ENCODE results near the gene NOL8. TPM values are rescaled to one million over a fixed set of nuclear protein-coding genes. Genes with fewer than 3 reads are reported as not detected.

Gene NOL8
- total RNA-seq, 1 donor from 2014 or later, result 12.7 TPM

DNA sequence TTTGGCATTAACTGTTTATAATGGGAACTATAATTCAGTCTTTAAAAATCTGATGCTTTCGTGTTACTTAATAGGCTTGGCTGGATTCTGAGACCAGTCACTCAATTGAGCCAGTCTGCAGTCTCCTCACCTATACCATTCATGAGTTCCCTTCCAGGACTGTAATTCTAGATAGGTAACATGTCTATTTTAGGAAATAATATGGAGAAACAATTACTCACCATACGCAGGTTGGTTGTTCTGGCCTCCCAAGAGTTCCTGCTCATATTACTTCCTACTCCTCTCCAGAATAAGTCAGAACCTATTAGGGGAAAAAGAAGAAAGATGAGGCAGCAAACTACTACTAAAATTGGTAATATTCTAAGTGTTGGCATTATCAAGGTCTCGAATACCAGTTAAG lies 27.1 kb downstream of the NOL8 start:
- DNase-seq, result no peak
- H3K4me1 ChIP-seq, result peaks cover 23% of the 10 kb centered on the region
- H3K9me3 ChIP-seq (replicated peaks), result no peaks in the 10 kb centered on the region
- no peaks in the 10 kb centered on the region for H3K27me3 ChIP-seq (ENCODE audit: low read depth)
- TF ChIP-seq, protein P1, sequence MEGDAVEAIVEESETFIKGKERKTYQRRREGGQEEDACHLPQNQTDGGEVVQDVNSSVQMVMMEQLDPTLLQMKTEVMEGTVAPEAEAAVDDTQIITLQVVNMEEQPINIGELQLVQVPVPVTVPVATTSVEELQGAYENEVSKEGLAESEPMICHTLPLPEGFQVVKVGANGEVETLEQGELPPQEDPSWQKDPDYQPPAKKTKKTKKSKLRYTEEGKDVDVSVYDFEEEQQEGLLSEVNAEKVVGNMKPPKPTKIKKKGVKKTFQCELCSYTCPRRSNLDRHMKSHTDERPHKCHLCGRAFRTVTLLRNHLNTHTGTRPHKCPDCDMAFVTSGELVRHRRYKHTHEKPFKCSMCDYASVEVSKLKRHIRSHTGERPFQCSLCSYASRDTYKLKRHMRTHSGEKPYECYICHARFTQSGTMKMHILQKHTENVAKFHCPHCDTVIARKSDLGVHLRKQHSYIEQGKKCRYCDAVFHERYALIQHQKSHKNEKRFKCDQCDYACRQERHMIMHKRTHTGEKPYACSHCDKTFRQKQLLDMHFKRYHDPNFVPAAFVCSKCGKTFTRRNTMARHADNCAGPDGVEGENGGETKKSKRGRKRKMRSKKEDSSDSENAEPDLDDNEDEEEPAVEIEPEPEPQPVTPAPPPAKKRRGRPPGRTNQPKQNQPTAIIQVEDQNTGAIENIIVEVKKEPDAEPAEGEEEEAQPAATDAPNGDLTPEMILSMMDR (IDR thresholded peaks at IDR 0.05; ENCODE audit: borderline replicate concordance), result no peak
- intact Hi-C loops (cut with micrococcal nuclease), result no loop called here
- H3K36me3 ChIP-seq, result peaks cover 68% of the 10 kb centered on the region
- no peak overlapping the region for H3K4me3 ChIP-seq
- H3K27ac ChIP-seq (replicated peaks), result no peak overlapping the region

DNA sequence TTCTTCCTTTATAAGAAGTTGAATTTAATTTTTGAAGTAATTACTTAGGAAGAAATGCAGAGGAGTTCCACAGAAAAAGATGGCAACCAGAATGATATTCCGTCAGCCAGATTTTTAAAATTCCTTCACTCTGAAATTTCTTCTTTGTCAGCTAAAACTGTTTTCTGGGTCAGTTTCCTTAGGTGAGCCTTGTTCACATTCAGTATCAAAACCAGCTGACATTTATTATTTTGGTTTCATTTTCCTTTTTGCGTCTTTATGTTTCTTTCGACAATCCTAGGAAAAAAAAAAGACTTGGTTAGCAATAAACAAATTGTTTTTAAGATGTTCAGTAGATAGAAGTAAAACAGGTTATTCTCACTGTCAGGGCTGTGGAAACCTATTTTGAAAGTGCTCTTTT lies 27.5 kb downstream of the NOL8 start:
- intact Hi-C loops (cut with micrococcal nuclease), result no loop called here
- H3K4me3 ChIP-seq, result no peak overlapping the region
- no peaks in the 10 kb centered on the region for H3K9me3 ChIP-seq (replicated peaks)
- no peak overlapping the region for H3K27ac ChIP-seq (replicated peaks)
- H3K4me1 ChIP-seq, result peaks cover 27% of the 10 kb centered on the region
- TF ChIP-seq, protein P1 (IDR thresholded peaks at IDR 0.05; ENCODE audit: borderline replicate concordance), result no peak
- no peak for DNase-seq
- H3K36me3 ChIP-seq, result peaks cover 64% of the 10 kb centered on the region
- no peaks in the 10 kb centered on the region for H3K27me3 ChIP-seq (ENCODE audit: low read depth)

DNA sequence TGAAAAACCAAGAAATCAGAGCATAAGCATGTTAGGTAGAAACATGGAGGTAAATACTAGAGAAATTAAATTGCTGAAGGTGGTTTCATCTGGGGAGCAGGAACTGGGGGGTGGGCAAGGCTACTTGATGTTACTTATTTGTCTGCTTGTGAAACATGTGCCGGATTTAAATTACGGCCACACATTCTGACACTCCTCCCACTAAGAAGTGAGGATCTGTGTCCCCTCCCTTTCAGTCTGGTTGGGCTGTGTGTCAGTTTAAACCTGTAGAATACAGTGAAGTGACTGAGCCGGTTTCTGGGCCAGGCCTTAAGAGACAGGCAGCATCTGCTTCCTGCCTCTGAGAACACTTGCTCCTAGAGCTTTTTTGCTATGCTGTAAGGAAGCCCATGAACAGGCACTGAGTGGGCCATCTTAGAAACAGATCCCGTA lies 29.3 kb downstream of the NOL8 start:
- intact Hi-C loops (cut with micrococcal nuclease), result no loop called here
- Histone ChIP-seq H3K27ac (replicated peaks) (no peak overlapping the region), H3K9me3 (replicated peaks) (no peaks in the 10 kb centered on the region), H3K4me1 (peaks cover 42% of the 10 kb centered on the region), H3K27me3 (ENCODE audit: low read depth) (no peaks in the 10 kb centered on the region), H3K4me3 (no peak overlapping the region), H3K36me3 (peaks cover 46% of the 10 kb centered on the region)
- no peak for DNase-seq
- TF ChIP-seq, protein P1 (IDR thresholded peaks at IDR 0.05; ENCODE audit: borderline replicate concordance), result no peak

DNA sequence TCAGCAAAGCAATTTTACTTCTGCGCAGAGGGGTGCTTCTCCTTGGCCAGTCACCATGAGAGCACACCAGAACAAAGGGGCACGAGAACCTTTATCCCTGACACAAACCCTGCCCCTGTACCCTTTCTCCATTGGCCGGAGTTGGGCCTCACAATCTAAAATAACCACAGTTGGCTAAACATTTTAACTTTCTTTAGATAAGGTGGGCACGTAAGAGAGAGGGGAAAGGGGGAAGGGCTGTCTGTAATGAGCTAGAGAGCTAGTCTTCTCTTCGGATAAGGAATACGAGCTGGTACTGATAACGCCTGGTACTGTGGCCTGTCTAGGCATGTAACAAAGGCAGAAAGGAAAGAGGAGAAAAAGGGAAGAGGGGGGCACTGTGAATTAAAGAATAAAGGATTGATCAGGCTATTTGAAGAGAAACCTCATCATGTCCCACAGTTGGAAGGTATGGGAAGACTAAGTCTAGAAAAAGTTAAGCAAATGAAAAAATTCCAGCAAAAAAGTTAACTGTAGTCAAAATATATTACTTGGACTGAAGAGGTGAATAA lies 29.8 kb downstream of the NOL8 start:
- no peak for DNase-seq
- no peaks in the 10 kb centered on the region for H3K9me3 ChIP-seq (replicated peaks)
- H3K4me1 ChIP-seq, result peaks cover 42% of the 10 kb centered on the region
- TF ChIP-seq, protein P1 (IDR thresholded peaks at IDR 0.05; ENCODE audit: borderline replicate concordance), result no peak
- H3K27me3 ChIP-seq (ENCODE audit: low read depth), result no peaks in the 10 kb centered on the region
- H3K27ac ChIP-seq (replicated peaks), result peak overlapping the region; percentile 79
- intact Hi-C loops (cut with micrococcal nuclease), result no loop called here
- no peak overlapping the region for H3K4me3 ChIP-seq
- H3K36me3 ChIP-seq, result peaks cover 41% of the 10 kb centered on the region

DNA sequence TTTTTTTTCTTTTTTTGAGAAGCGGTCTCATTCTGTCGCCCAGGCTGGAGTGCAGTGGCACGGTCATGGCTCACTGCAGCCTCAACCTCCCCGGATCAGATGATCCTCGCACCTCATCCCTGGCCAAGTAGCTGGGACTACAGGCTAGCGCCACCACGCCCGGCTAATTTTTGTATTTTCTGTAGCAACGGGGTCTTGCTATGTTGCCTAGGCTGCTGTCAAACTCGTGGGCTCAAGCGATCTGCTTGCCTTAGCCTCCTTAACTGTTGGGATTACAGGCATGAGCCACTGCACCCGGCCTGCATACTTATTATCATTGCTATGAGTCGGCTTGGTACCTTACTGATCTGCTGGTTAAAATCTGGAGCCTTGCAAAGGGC lies 30.9 kb downstream of the NOL8 start:
- intact Hi-C loops (cut with micrococcal nuclease), result no loop called here
- DNase-seq, result no peak

More for the DNA sequence above, 30.9 kb downstream of the NOL8 start:
- peaks cover 42% of the 10 kb centered on the region for H3K4me1 ChIP-seq
- H3K4me3 ChIP-seq, result peak overlapping the region; percentile 79
- peak overlapping the region; percentile 79 for H3K27ac ChIP-seq (replicated peaks)
- H3K9me3 ChIP-seq (replicated peaks), result no peaks in the 10 kb centered on the region
- TF ChIP-seq, protein P1 (IDR thresholded peaks at IDR 0.05; ENCODE audit: borderline replicate concordance), result no peak
- peaks cover 30% of the 10 kb centered on the region for H3K36me3 ChIP-seq
- H3K27me3 ChIP-seq (ENCODE audit: low read depth), result no peaks in the 10 kb centered on the region
